Measurements from ENCODE around the gene PARP12.

Gene PARP12

GRCh38 chr7:140058517-140058916 lies 4.2 kb downstream of the PARP12 start:
- DNase-seq = no peak

- DNase-seq = no peak
These were observed 5.6 kb downstream of the PARP12 start for GRCh38 chr7:140057143-140057535.

GRCh38 chr7:140056431-140057142 lies 6.2 kb downstream of the PARP12 start:
- DNase-seq = no peak

- DNase-seq = no peak
These were observed 6.9 kb downstream of the PARP12 start for GRCh38 chr7:140055833-140056232.

- no peak for DNase-seq
These were observed 8.0 kb downstream of the PARP12 start for GRCh38 chr7:140054751-140055150.

- DNase-seq = no peak
These were observed 8.8 kb downstream of the PARP12 start for GRCh38 chr7:140053812-140054539.

GRCh38 chr7:140051820-140052219 lies 10.9 kb downstream of the PARP12 start:
- DNase-seq = no peak

- no peak for DNase-seq
These were observed 12.7 kb downstream of the PARP12 start for GRCh38 chr7:140050100-140050499.

GRCh38 chr7:140049339-140050024 lies 13.3 kb downstream of the PARP12 start:
- no peak for DNase-seq

- no peak for DNase-seq
These were observed 13.8 kb downstream of the PARP12 start for GRCh38 chr7:140048989-140049338.

- no peak for DNase-seq
These were observed 14.6 kb downstream of the PARP12 start for GRCh38 chr7:140048138-140048537.

- DNase-seq = no peak
These were observed 15.6 kb downstream of the PARP12 start for GRCh38 chr7:140047197-140047596.

- DNase-seq = no peak
These were observed 17.1 kb downstream of the PARP12 start for GRCh38 chr7:140045697-140046096.

GRCh38 chr7:140044251-140044650 lies 18.5 kb downstream of the PARP12 start:
- no peak for DNase-seq

- DNase-seq = no peak
These were observed 20.4 kb downstream of the PARP12 start for GRCh38 chr7:140042386-140042670.

GRCh38 chr7:140041659-140042385 lies 20.9 kb downstream of the PARP12 start:
- no peak for DNase-seq

GRCh38 chr7:140039896-140040295 lies 22.9 kb downstream of the PARP12 start:
- DNase-seq = no peak

GRCh38 chr7:140039066-140039465 lies 23.7 kb downstream of the PARP12 start:
- DNase-seq = no peak

GRCh38 chr7:140036224-140036962 lies 26.4 kb downstream of the PARP12 start:
- DNase-seq = peak; percentile 35

GRCh38 chr7:140035400-140036223 lies 27.1 kb downstream of the PARP12 start:
- no peak for DNase-seq

- no peak for DNase-seq
These were observed 28.3 kb downstream of the PARP12 start for GRCh38 chr7:140034421-140034820.

GRCh38 chr7:140033779-140034363 lies 28.9 kb downstream of the PARP12 start:
- no peak for DNase-seq
